Body of pancreas (tissue), 4 donors: ENCODE measurements around the gene ZNF644.

Experiments
- CTCF ChIP-seq, 7 experiments: fragments of 450-650 bp in 4 of 7; fragments of 200-600 bp in 3 of 7; sonication (generic) in 3 of 7; IDR thresholded peaks; one replicate each; pipeline ENCODE4 v1.5.1; 2016 to 2019; ENCODE audit warnings: antibody characterized with exemption in 7 of 7
- POLR2A ChIP-seq, 3 donors: fragments of 450-650 bp; IDR thresholded peaks; one replicate each; pipeline ENCODE4 v1.6.1; 2016; ENCODE audit warnings: antibody characterized with exemption in 3 of 3, mild to moderate bottlenecking in 2 of 3

GRCh38 chr1:90963651-90964050, 58.2 kb downstream of the ZNF644 start:
- TF ChIP-seq CTCF (IDR thresholded peaks at IDR 0.05): no peak
- no peak for TF ChIP-seq POLR2A (IDR thresholded peaks at IDR 0.05)
